Calu3 (cell line): ENCODE data around the gene NYNRIN. TPM values are rescaled to one million over a fixed set of nuclear protein-coding genes. Genes with fewer than 3 reads are reported as not detected.
A peak's percentile ranks its signal among the peaks of the same experiment; 100 is the strongest.
"Not testable (repeated sequence)": the region's sequence is repeated elsewhere in the genome, so short reads cannot be mapped to it uniquely, and the experiment has no call there.

Experiments used
- BruUV-seq: library from RNA; stranded (reverse); fragments of 400-500 nt; replicated peaks from 2 replicates; lab custom pipeline; 2021; lab: Mats Ljungman, UMichigan
- CTCF ChIA-PET: fragments of 300-600 bp; sonication (Branson Sonifier 250); formaldehyde crosslinking; loops from one replicate; lab custom pipeline; 2022; ENCODE audit warnings: antibody characterized with exemption; lab: Charles Lee
- DNase-seq: peaks from one replicate; pipeline ENCODE4 v3.0.0; 2022
- H3K27ac Mint-ChIP-seq: one replicate; pipeline ENCODE4 v1.8.0; 2022; ENCODE audit warnings: mixed read lengths; ENCODE audit not compliant: unreplicated experiment
- H3K27me3 Mint-ChIP-seq: one replicate; pipeline ENCODE4 v1.8.0; 2022; ENCODE audit warnings: mixed read lengths; ENCODE audit not compliant: unreplicated experiment
- H3K36me3 Mint-ChIP-seq: one replicate; pipeline ENCODE4 v1.8.0; 2022; ENCODE audit warnings: mild to moderate bottlenecking, moderate library complexity, mixed read lengths; ENCODE audit not compliant: insufficient read depth, unreplicated experiment
- H3K4me1 Mint-ChIP-seq: one replicate; pipeline ENCODE4 v1.8.0; 2022; ENCODE audit warnings: mild to moderate bottlenecking, low read depth, mixed read lengths; ENCODE audit not compliant: unreplicated experiment
- H3K4me3 Mint-ChIP-seq: one replicate; pipeline ENCODE4 v1.8.0; 2022; ENCODE audit warnings: mild to moderate bottlenecking, low read depth, moderate library complexity, mixed read lengths; ENCODE audit not compliant: unreplicated experiment
- H3K9me3 Mint-ChIP-seq: one replicate; pipeline ENCODE4 v1.8.0; 2022; ENCODE audit warnings: low read depth, mixed read lengths; ENCODE audit not compliant: unreplicated experiment
- CTCF ChIP-seq: fragments of 200-600 bp; IDR thresholded peaks from one replicate; pipeline ENCODE4 v1.8.0; 2022; ENCODE audit warnings: antibody characterized with exemption; ENCODE audit not compliant: unreplicated experiment
- intact Hi-C: fragments of 100-400 bp; cut with micrococcal nuclease; formaldehyde crosslinking; loops from one replicate; pipeline ENCODE4 v1.10.0; 2022; ENCODE audit not compliant: unreplicated experiment
- total RNA-seq: library from RNA; stranded (reverse); gene quantifications from 2 replicates; pipeline ENCODE4 v1.2.3, GENCODE V29; 2022

NYNRIN gene
- total RNA-seq, 1 experiment from 2014 or later: 7.5 TPM

GRCh38 chr14:24368562-24369252 lies 30.1 kb upstream of the NYNRIN start:
- no peak for TF ChIP-seq CTCF
- no TSS peak for BruUV-seq
- CTCF ChIA-PET: no interaction called here
- peaks cover 32% of the 10 kb centered on the region for H3K36me3 Mint-ChIP-seq
- H3K27me3 Mint-ChIP-seq: no peaks in the 10 kb centered on the region
- no peaks in the 10 kb centered on the region for H3K9me3 Mint-ChIP-seq
- peak overlapping the region; percentile 66 for H3K4me3 Mint-ChIP-seq
- peaks cover 11% of the 10 kb centered on the region for H3K4me1 Mint-ChIP-seq
- no peak overlapping the region for H3K27ac Mint-ChIP-seq
- intact Hi-C loops: loop anchor here (5.0 kb wide), 1 partner anchor 36 kb away; no protein-coding TSS in a partner anchor
- no peak for DNase-seq

GRCh38 chr14:24369463-24369862 lies 29.3 kb upstream of the NYNRIN start:
- CTCF ChIA-PET: no interaction called here
- no peak for TF ChIP-seq CTCF
- Mint-ChIP-seq H3K27ac (no peak overlapping the region), H3K27me3 (no peaks in the 10 kb centered on the region), H3K36me3 (peaks cover 32% of the 10 kb centered on the region), H3K4me1 (peaks cover 11% of the 10 kb centered on the region), H3K4me3 (peak overlapping the region; percentile 66), H3K9me3 (no peaks in the 10 kb centered on the region)
- intact Hi-C loops: loop anchor here (5.0 kb wide), 1 partner anchor 37 kb away; no protein-coding TSS in a partner anchor
- DNase-seq: no peak
- no TSS peak for BruUV-seq

- CTCF ChIA-PET: no interaction called here
- Mint-ChIP-seq H3K27ac (no peak overlapping the region), H3K4me1 (peaks cover 10% of the 10 kb centered on the region), H3K36me3 (peaks cover 32% of the 10 kb centered on the region), H3K27me3 (no peaks in the 10 kb centered on the region), H3K4me3 (no peak overlapping the region), H3K9me3 (no peaks in the 10 kb centered on the region)
- no TSS peak for BruUV-seq
- TF ChIP-seq CTCF: no peak
- intact Hi-C loops: loop anchor here (5.0 kb wide), 1 partner anchor 38 kb away; no protein-coding TSS in a partner anchor
- no peak for DNase-seq
Observed at GRCh38 chr14:24369907-24370687, 28.7 kb upstream of the NYNRIN start.

GRCh38 chr14:24370748-24371147 lies 28.1 kb upstream of the NYNRIN start:
- no peak for TF ChIP-seq CTCF
- BruUV-seq: no TSS peak
- Mint-ChIP-seq H3K27ac (no peak overlapping the region), H3K27me3 (no peaks in the 10 kb centered on the region), H3K4me1 (peaks cover 3% of the 10 kb centered on the region), H3K4me3 (no peak overlapping the region), H3K9me3 (no peaks in the 10 kb centered on the region), H3K36me3 (peaks cover 28% of the 10 kb centered on the region)
- intact Hi-C loops: no loop called here
- CTCF ChIA-PET: interaction anchor here (0.6 kb wide), 1 partner anchor 30 kb away, joined by 3 read pairs; no protein-coding TSS in a partner anchor
- DNase-seq: no peak

GRCh38 chr14:24371605-24372004 lies 27.2 kb upstream of the NYNRIN start:
- H3K27ac Mint-ChIP-seq, CTCF ChIA-PET, intact Hi-C loops, H3K9me3 Mint-ChIP-seq, H3K4me3 Mint-ChIP-seq, H3K4me1 Mint-ChIP-seq, DNase-seq, BruUV-seq, H3K27me3 Mint-ChIP-seq: not testable (repeated sequence)
- peaks cover 20% of the 10 kb centered on the region for H3K36me3 Mint-ChIP-seq
